Activated CD4-positive, alpha-beta T cell treated with anti-CD3 and anti-CD28 coated beads for 24 hours (primary cell): ENCODE measurements around the gene SLC25A42.
"Not testable (repeated sequence)": the region's sequence is repeated elsewhere in the genome, so short reads cannot be mapped to it uniquely, and the experiment has no call there.

Source experiments
- DNase-seq, 2 donors: peaks; one replicate each; pipeline ENCODE4 v3.0.0-alpha.2; 2020; ENCODE audit warnings: low read depth in 2 of 2

The SLC25A42 gene

GRCh38 chr19:19134687-19135158, 70.9 kb downstream of the SLC25A42 start:
- peak in 1 of 2 donors; percentile 31 for DNase-seq

DNA sequence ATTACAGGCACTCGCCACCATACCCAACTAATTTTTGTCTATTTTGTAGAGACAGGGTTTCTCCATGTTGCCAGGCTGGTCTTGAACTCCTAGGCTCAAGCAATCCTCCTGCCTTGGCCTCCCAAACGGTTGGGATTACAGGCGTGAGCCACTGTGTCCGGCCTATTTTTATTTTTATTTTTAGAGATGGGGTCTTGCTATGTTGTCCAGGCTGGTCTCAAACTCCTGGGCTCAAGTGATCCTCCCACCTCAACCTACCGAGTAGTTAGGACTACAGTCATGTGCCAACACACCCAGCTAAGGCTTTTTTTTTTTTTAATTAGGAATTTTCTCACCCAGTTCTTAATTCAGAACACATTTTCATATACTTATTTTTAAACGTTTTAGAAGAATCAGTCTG, 71.9 kb downstream of the SLC25A42 start:
- not testable (repeated sequence) for DNase-seq

GRCh38 chr19:19137556-19138108, 73.8 kb downstream of the SLC25A42 start:
- DNase-seq: no peak

- peak; percentile 95 for DNase-seq
Observed at GRCh38 chr19:19138109-19138981, 74.6 kb downstream of the SLC25A42 start, which contains the start of gene TMEM161A. Gene TMEM161A, minus strand, starts transcription at chr19:19138478. Its CDS starts 50 bp downstream, at chr19:19138428.

DNA sequence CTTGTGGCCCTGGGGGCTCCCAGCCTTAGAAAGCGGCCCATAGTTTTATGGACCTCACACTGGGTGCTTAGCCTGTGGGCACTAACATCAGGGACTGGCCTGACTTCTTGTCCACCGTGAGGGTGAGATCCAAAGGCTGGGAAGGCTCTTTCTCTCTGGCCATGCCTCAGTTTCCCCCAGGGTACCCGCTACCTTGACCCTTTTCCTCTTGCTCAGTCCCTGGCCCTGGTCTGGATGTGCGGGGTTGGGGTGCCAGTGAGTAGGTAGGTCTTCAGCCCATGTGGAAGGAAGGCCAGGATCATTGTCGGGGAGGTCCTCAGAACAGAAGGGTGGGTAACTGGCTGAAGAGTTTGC, 76.1 kb downstream of the SLC25A42 start:
- no peak for DNase-seq

DNA sequence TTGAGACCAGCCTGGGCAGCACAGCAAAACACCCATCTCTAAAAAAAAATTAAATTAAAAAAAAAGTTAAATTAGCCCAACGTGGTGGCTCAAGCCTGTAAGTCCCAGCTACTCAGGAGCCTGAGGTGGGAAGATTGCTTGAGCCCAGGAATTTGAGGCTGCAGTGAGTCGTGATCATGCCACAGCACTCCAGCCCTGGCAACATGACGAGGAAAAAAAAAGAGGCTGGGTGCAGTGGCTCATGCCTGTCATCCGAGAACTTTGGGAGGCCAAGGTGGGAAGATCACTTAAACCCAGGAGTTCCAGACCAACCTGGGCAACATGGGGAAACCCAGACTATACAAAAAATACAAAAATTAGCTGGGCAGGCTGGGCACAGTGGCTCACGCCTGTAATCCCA, 76.7 kb downstream of the SLC25A42 start:
- no peak for DNase-seq

- DNase-seq: no peak
Observed at GRCh38 chr19:19142347-19142746, 78.6 kb downstream of the SLC25A42 start.

- no peak for DNase-seq
Observed at GRCh38 chr19:19145281-19145680, 81.5 kb downstream of the SLC25A42 start.

GRCh38 chr19:19145684-19146608, 82.2 kb downstream of the SLC25A42 start:
- peak; percentile 85 to 86 for DNase-seq

- DNase-seq: no peak
Observed at GRCh38 chr19:19146865-19147264, 83.1 kb downstream of the SLC25A42 start.

- DNase-seq: no peak
Observed at GRCh38 chr19:19147344-19147743, 83.5 kb downstream of the SLC25A42 start.

- not testable (repeated sequence) for DNase-seq
Observed at GRCh38 chr19:19148504-19148903, 84.7 kb downstream of the SLC25A42 start.

GRCh38 chr19:19149435-19149834, 85.6 kb downstream of the SLC25A42 start:
- DNase-seq: no peak

- no peak for DNase-seq
Observed at GRCh38 chr19:19151418-19151817, 87.6 kb downstream of the SLC25A42 start.

DNA sequence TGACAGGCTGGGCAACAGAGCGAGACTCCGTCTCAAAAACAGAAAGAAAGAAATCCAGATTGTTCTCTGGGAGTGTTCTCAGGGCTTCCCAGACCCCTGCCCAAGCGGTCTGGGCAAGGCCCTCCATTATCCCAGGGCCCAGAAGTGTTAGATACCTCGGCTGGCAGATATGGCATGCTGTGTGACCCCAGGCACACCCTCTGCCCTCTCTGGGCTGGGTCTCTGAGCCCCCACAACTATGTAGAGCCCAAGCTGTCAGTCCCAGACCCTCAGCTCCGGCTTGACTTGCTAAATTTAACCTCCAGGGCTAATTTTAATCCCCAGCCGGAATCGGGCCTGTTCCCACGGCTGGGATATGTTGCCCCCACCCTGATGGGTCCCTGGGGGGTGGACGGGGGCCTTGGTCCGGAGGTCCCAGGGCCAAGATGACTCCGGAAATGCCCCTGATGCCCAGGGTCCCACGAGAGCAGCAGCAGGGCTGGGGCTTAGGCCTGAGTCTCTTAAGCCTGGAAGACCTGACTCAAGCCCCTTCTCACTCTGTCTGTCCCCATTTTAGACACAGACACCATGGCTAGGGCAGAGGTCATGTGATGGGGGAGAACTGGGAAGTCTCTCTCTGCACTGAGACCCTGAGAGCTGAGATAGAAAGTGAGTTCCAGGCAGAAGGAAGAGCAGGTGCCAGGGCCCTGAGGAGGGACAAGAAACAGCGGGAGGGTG, 89.0 kb downstream of the SLC25A42 start:
- no peak for DNase-seq

- DNase-seq: no peak
Observed at GRCh38 chr19:19154768-19155494, 91.1 kb downstream of the SLC25A42 start.

DNA sequence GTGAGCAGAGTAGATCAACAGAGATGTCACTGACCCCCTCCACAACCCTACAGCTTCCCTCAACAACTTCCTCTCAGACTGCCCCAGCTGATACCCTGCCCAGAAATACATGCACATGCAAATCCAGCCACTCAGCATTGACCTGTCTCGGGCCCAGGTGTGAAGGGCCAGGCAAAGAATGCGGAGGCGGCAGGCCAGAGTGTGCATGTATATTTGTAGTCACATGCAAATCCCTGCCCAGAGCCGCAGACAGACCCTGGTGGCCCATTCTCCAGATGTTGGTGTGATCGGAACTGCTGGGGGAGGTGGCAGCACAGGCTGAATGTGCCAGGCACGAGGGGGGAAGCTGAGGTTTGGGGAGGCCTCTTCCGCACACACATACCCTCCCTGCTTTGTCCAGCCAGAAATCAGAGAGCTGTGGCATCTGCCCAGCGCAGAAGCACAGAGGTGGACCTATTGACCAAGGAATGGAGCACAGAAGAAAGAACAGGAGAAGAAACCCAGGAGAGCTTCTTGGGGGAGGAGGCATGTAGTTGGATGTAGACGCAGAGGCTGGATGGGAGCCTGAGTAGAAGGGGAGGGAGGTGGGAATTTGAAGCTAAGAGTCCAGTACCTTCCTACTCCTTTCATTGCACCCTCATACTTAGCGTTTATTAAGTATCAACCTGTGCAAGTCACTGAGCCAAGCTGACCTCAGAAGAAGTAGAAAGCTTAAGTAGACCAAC, 91.9 kb downstream of the SLC25A42 start:
- DNase-seq: no peak

GRCh38 chr19:19157808-19158207, 94.0 kb downstream of the SLC25A42 start:
- no peak for DNase-seq

GRCh38 chr19:19159534-19159933, 95.7 kb downstream of the SLC25A42 start:
- DNase-seq: no peak

- no peak for DNase-seq
Observed at GRCh38 chr19:19160461-19161035, 96.8 kb downstream of the SLC25A42 start.
